NCI-H69 (cell line): ENCODE results near the gene FAM131A.

Experiments
- DNase-seq: peaks from one replicate; lab custom pipeline; 2025; lab: John Stamatoyannopoulos, UW

FAM131A gene

GRCh38 chr3:184395320-184395660 lies 57.9 kb downstream of the FAM131A start:
- DNase-seq, result no peak
